Right hindlimb (tissue), 1 donor: ENCODE results near the gene FNBP1.
"Not testable (repeated sequence)": the region's sequence is repeated elsewhere in the genome, so short reads cannot be mapped to it uniquely, and the experiment has no call there.

Experiments
- DNase-seq: peaks from one replicate; pipeline ENCODE4 v3.0.0-alpha.2; 2018

FNBP1 gene

GRCh38 chr9:130043654-130044623 lies 950 bp upstream of the FNBP1 start:
- peak; percentile 70 for DNase-seq

GRCh38 chr9:130042406-130042884 lies 544 bp downstream of the FNBP1 start:
- no peak for DNase-seq

- DNase-seq = peak; percentile 39
Measured at GRCh38 chr9:130041648-130042405, 1.2 kb downstream of the FNBP1 start.

- DNase-seq = no peak
Measured at GRCh38 chr9:130040984-130041647, 1.9 kb downstream of the FNBP1 start.

- DNase-seq = peak; percentile 31
Measured at GRCh38 chr9:130039528-130040147, 3.4 kb downstream of the FNBP1 start.

- no peak for DNase-seq
Measured at GRCh38 chr9:130036099-130036498, 6.9 kb downstream of the FNBP1 start.

GRCh38 chr9:130034570-130034969 lies 8.4 kb downstream of the FNBP1 start:
- DNase-seq = no peak

GRCh38 chr9:130030651-130031127 lies 12.3 kb downstream of the FNBP1 start:
- no peak for DNase-seq

- DNase-seq = no peak
Measured at GRCh38 chr9:130029223-130029973, 13.6 kb downstream of the FNBP1 start.

- no peak for DNase-seq
Measured at GRCh38 chr9:130028493-130029222, 14.3 kb downstream of the FNBP1 start.

- no peak for DNase-seq
Measured at GRCh38 chr9:130027533-130028365, 15.2 kb downstream of the FNBP1 start.

- DNase-seq = no peak
Measured at GRCh38 chr9:130026583-130027340, 16.2 kb downstream of the FNBP1 start.

GRCh38 chr9:130024597-130024994 lies 18.4 kb downstream of the FNBP1 start:
- no peak for DNase-seq

GRCh38 chr9:130023994-130024596 lies 18.9 kb downstream of the FNBP1 start:
- no peak for DNase-seq

GRCh38 chr9:130023144-130023787 lies 19.7 kb downstream of the FNBP1 start:
- no peak for DNase-seq

GRCh38 chr9:130022566-130023143 lies 20.3 kb downstream of the FNBP1 start:
- DNase-seq = no peak

GRCh38 chr9:130021842-130022241 lies 21.1 kb downstream of the FNBP1 start:
- not testable (repeated sequence) for DNase-seq

GRCh38 chr9:130021123-130021522 lies 21.9 kb downstream of the FNBP1 start:
- DNase-seq = no peak
